GM23248 (cell line): ENCODE data around the gene MAP7D2.

Experiments used
- EZH2 ChIP-seq: fragments of 200-600 bp; sonication (generic); IDR thresholded peaks from 2 replicates; pipeline ENCODE4 v1.6.1; 2018; ENCODE audit warnings: antibody characterized with exemption, mild to moderate bottlenecking; ENCODE audit not compliant: insufficient read depth, poor library complexity, severe bottlenecking
- EZH2phosphoT487 ChIP-seq: fragments of 200-600 bp; sonication (generic); IDR thresholded peaks from 2 replicates; pipeline ENCODE4 v1.6.1; 2018; ENCODE audit warnings: antibody characterized with exemption, moderate library complexity, mild to moderate bottlenecking, low read depth; ENCODE audit not compliant: insufficient read depth

GRCh38 chrX:20130357-20130756, 13.7 kb upstream of the MAP7D2 start:
- TF ChIP-seq EZH2 (no peak), EZH2phosphoT487 (no peak)
